ENCODE data around the gene PLAU.

Gene PLAU

DNA sequence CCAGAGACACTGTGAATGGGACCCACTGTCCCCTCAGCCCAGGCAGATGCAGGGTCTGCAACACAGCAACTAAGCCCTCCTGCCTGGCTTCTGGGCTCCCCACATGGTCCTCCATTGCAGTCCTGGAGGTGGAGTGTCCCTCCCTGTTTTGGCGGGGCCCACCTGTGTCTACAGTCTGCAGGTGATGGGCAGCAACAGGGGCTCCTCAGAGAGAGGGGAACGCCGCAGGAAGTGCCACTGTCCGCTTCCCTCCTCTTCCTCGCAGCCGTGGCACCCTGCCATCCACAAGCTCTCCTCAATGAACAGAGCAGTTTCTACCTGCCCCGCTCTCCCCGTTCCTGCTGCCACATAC is 45.8 kb upstream of the PLAU start:
- peaks cover 5% of the 10 kb centered on the region for H3K79me2 ChIP-seq
- H3K4me3 ChIP-seq (ENCODE audit: low read depth, low read length): no peak overlapping the region
- no peaks in the 10 kb centered on the region for H3K9me3 ChIP-seq (ENCODE audit: control insufficient read depth, low read length)
- peaks cover 3% of the 10 kb centered on the region for H3K4me1 ChIP-seq
- no peak overlapping the region for H2AFZ ChIP-seq
- no peak overlapping the region for H3K9ac ChIP-seq
- H3K36me3 ChIP-seq (ENCODE audit: control insufficient read depth, insufficient read depth, low read length): no peaks in the 10 kb centered on the region
- TF ChIP-seq, protein P1, sequence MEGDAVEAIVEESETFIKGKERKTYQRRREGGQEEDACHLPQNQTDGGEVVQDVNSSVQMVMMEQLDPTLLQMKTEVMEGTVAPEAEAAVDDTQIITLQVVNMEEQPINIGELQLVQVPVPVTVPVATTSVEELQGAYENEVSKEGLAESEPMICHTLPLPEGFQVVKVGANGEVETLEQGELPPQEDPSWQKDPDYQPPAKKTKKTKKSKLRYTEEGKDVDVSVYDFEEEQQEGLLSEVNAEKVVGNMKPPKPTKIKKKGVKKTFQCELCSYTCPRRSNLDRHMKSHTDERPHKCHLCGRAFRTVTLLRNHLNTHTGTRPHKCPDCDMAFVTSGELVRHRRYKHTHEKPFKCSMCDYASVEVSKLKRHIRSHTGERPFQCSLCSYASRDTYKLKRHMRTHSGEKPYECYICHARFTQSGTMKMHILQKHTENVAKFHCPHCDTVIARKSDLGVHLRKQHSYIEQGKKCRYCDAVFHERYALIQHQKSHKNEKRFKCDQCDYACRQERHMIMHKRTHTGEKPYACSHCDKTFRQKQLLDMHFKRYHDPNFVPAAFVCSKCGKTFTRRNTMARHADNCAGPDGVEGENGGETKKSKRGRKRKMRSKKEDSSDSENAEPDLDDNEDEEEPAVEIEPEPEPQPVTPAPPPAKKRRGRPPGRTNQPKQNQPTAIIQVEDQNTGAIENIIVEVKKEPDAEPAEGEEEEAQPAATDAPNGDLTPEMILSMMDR (IDR thresholded peaks at IDR 0.05): no peak
- H3K27ac ChIP-seq: peak overlapping the region; percentile 32
- no peak overlapping the region for H3K4me2 ChIP-seq (ENCODE audit: low read length)
- no peaks in the 10 kb centered on the region for H3K27me3 ChIP-seq (ENCODE audit: control insufficient read depth, insufficient read depth, low read length)

DNA sequence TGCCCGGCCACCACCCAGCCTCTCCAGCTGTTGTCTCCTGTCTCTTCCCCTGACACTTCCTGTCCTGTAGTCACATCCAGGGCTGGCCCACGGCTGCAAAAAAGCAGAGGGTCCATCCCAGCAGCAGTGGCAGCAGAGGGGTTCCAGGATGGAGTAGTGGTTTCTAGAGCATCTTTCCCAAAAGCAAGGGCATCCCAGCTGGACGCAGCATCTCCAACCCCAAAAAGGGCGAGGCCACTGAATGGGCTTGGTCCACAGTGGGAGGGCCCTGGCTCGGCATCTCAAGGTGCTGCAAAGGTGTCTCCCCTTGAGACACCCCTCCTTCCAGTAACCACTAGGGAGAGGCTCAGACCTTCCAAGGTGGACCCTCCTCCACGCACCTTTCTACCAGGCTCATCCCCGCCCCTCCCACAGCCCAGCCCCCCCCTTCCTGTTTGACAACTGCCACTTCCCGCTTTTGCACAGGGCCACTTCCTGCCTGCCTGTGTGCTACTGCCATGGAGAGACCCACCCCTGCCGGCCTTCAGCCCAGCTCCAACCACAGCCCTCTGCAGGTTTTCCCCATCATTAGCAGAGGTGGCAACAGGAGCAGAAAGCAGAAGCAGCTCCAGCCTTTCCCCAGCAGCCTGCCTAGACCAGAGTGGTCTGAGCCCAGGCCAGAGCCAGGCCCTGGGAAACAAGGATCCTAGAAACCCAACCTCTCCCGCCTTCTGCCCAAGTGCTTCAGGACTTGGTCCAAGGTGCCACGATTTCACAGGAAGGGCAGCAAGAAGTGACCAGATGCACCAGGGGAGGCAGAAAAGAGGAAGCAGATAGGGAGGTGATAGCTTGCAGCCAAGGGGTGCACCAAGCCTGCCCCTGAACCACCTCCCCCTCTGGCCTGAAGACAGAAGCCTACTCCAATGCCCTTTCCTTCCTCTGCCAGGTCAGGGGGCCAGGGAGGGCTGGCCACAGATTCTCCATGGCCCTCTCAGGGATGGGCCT is 45.2 kb upstream of the PLAU start:
- Histone ChIP-seq H3K79me2 (peaks cover 5% of the 10 kb centered on the region), H3K9ac (no peak overlapping the region), H3K4me1 (no peaks in the 10 kb centered on the region), H2AFZ (no peak overlapping the region), H3K4me2 (ENCODE audit: low read length) (no peak overlapping the region), H3K27me3 (ENCODE audit: control insufficient read depth, insufficient read depth, low read length) (no peaks in the 10 kb centered on the region), H3K27ac (peak overlapping the region; percentile 32), H3K4me3 (ENCODE audit: low read depth, low read length) (no peak overlapping the region), H3K9me3 (ENCODE audit: control insufficient read depth, low read length) (no peaks in the 10 kb centered on the region), H3K36me3 (ENCODE audit: control insufficient read depth, insufficient read depth, low read length) (no peaks in the 10 kb centered on the region)
- TF ChIP-seq, protein P1 (IDR thresholded peaks at IDR 0.05): no peak

DNA sequence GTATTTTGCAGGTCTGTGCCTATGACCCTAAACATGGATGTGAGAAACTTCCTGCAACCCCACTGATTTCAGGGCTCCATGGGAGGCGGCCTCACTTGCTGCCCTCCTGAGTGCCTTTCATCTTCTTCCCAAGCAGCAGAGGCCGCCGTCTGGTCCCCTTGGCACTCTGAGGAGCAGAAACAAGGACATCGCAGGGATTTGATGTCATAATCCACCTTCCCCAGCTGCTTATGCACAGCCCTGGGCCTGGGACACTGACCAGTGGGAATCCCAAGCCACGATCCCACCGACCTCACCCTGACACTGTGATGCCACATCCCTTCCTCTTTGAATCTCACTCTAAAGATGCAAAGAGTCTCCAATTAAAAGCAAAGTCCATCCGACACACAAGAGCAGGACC is 44.3 kb upstream of the PLAU start:
- H3K4me3 ChIP-seq (ENCODE audit: low read depth, low read length): no peak overlapping the region
- H3K79me2 ChIP-seq: peaks cover 5% of the 10 kb centered on the region
- peak overlapping the region; percentile 24 for H3K27ac ChIP-seq
- no peaks in the 10 kb centered on the region for H3K36me3 ChIP-seq (ENCODE audit: control insufficient read depth, insufficient read depth, low read length)
- H3K4me1 ChIP-seq: no peaks in the 10 kb centered on the region
- no peak overlapping the region for H3K9ac ChIP-seq
- no peaks in the 10 kb centered on the region for H3K27me3 ChIP-seq (ENCODE audit: control insufficient read depth, insufficient read depth, low read length)
- TF ChIP-seq, protein P1 (IDR thresholded peaks at IDR 0.05): no peak
- no peak overlapping the region for H2AFZ ChIP-seq
- no peaks in the 10 kb centered on the region for H3K9me3 ChIP-seq (ENCODE audit: control insufficient read depth, low read length)
- H3K4me2 ChIP-seq (ENCODE audit: low read length): no peak overlapping the region

DNA sequence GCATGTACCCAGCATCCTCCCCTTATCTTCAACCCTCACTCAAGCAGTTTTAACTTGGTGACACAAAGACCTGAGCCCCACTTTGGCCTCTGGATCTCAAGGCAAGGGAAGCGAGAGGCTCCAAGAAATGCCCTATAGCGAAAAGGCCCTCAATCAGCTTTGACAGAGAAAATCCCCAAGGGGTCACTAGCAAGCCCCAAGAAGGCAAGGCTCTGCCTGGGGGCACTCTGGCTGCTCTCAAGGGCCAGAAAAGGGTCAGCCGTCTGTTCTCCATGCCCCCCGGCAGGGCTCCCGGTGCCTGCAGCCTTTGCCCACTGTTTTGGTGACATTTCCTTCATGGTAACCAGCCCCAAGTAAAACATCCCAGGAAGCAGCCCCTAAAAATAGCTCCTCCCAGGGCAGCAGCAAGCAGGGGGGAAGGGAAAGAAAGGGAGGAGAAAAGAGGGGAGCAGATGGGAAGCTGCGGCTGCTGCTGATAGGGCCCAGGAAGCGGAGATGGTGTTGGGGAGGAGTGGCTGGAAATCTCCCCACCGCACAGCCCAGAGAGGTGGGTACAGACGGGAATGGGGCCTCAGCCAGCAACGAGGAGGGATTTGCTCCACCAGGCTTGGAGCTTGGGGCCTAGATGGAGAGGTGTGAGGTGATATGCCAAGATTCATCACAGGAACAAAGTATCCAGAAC is 43.7 kb upstream of the PLAU start:
- Histone ChIP-seq H3K36me3 (ENCODE audit: control insufficient read depth, insufficient read depth, low read length) (no peaks in the 10 kb centered on the region), H3K79me2 (peaks cover 5% of the 10 kb centered on the region), H3K27ac (no peak overlapping the region), H3K4me2 (ENCODE audit: low read length) (no peak overlapping the region), H3K4me1 (no peaks in the 10 kb centered on the region), H3K9ac (no peak overlapping the region), H3K9me3 (ENCODE audit: control insufficient read depth, low read length) (no peaks in the 10 kb centered on the region), H3K27me3 (ENCODE audit: control insufficient read depth, insufficient read depth, low read length) (no peaks in the 10 kb centered on the region), H3K4me3 (ENCODE audit: low read depth, low read length) (no peak overlapping the region), H2AFZ (no peak overlapping the region)
- TF ChIP-seq, protein P1 (IDR thresholded peaks at IDR 0.05): no peak
